ENCODE data around the gene SHFL.

The SHFL gene

GRCh38 chr19:10085641-10086590, at the start of gene SHFL:
TSS of gene SHFL (plus strand) at chr19:10086317. CDS start at chr19:10086428, 111 bp downstream.
- peak within 1 kb of the TSS; percentile 78 for H3K4me3 ChIP-seq (ENCODE audit: low read depth, low read length)

GRCh38 chr19:10036601-10037071, 49.5 kb upstream of the SHFL start:
- H3K4me3 ChIP-seq (ENCODE audit: low read depth, low read length) = no peak overlapping the region

- H3K4me3 ChIP-seq (ENCODE audit: low read depth, low read length) = no peak overlapping the region
These were observed 48.8 kb upstream of the SHFL start for GRCh38 chr19:10037367-10037766.

- H3K4me3 ChIP-seq (ENCODE audit: low read depth, low read length) = no peak overlapping the region
These were observed 48.3 kb upstream of the SHFL start for GRCh38 chr19:10037809-10038208.

GRCh38 chr19:10043286-10043927, 42.7 kb upstream of the SHFL start:
- H3K4me3 ChIP-seq (ENCODE audit: low read depth, low read length) = no peak overlapping the region

GRCh38 chr19:10044390-10044789, 41.7 kb upstream of the SHFL start:
- H3K4me3 ChIP-seq (ENCODE audit: low read depth, low read length) = no peak overlapping the region

GRCh38 chr19:10045371-10045770, 40.7 kb upstream of the SHFL start:
- no peak overlapping the region for H3K4me3 ChIP-seq (ENCODE audit: low read depth, low read length)

- H3K4me3 ChIP-seq (ENCODE audit: low read depth, low read length) = no peak overlapping the region
These were observed 36.5 kb upstream of the SHFL start for GRCh38 chr19:10049626-10050025.

GRCh38 chr19:10052602-10053360, 33.3 kb upstream of the SHFL start:
- no peak overlapping the region for H3K4me3 ChIP-seq (ENCODE audit: low read depth, low read length)

- no peak overlapping the region for H3K4me3 ChIP-seq (ENCODE audit: low read depth, low read length)
These were observed 24.3 kb upstream of the SHFL start for GRCh38 chr19:10061717-10062310.

GRCh38 chr19:10068205-10068604, 17.9 kb upstream of the SHFL start:
- no peak overlapping the region for H3K4me3 ChIP-seq (ENCODE audit: low read depth, low read length)

- H3K4me3 ChIP-seq (ENCODE audit: low read depth, low read length) = no peak overlapping the region
These were observed 17.1 kb upstream of the SHFL start for GRCh38 chr19:10069046-10069445.

- H3K4me3 ChIP-seq (ENCODE audit: low read depth, low read length) = no peak overlapping the region
These were observed 15.2 kb upstream of the SHFL start for GRCh38 chr19:10070730-10071446.

GRCh38 chr19:10074153-10074552, 12.0 kb upstream of the SHFL start:
- no peak overlapping the region for H3K4me3 ChIP-seq (ENCODE audit: low read depth, low read length)

GRCh38 chr19:10076535-10076934, 9.6 kb upstream of the SHFL start:
- no peak overlapping the region for H3K4me3 ChIP-seq (ENCODE audit: low read depth, low read length)

- no peak overlapping the region for H3K4me3 ChIP-seq (ENCODE audit: low read depth, low read length)
These were observed 7.8 kb upstream of the SHFL start for GRCh38 chr19:10078329-10078728.

GRCh38 chr19:10079031-10079453, 7.1 kb upstream of the SHFL start:
- H3K4me3 ChIP-seq (ENCODE audit: low read depth, low read length) = no peak overlapping the region

GRCh38 chr19:10083911-10084310, 2.2 kb upstream of the SHFL start:
- H3K4me3 ChIP-seq (ENCODE audit: low read depth, low read length) = no peak overlapping the region

- no peak overlapping the region for H3K4me3 ChIP-seq (ENCODE audit: low read depth, low read length)
These were observed 1.3 kb upstream of the SHFL start for GRCh38 chr19:10084803-10085202.

GRCh38 chr19:10086591-10087192, 575 bp downstream of the SHFL start:
- peak overlapping the region; percentile 78 for H3K4me3 ChIP-seq (ENCODE audit: low read depth, low read length)
